H9 (cell line): ENCODE measurements around the gene ACSBG1. TPM values are rescaled to one million over a fixed set of nuclear protein-coding genes. Genes with fewer than 3 reads are reported as not detected.

Experiments
- DNase-seq: peaks from one replicate; pipeline ENCODE4 v3.0.0-alpha.2; 2017
- H2AFZ ChIP-seq: one replicate; pipeline ENCODE4 v1.6.1; 2013; ENCODE audit warnings: mild to moderate bottlenecking, low read length, control low read depth, moderate library complexity
- H2AK5ac ChIP-seq: 2 replicates; pipeline ENCODE4 v1.6.1; 2013; ENCODE audit warnings: low read length, control low read depth, mixed read lengths; ENCODE audit not compliant: insufficient read length
- H2BK120ac ChIP-seq: one replicate; pipeline ENCODE4 v1.6.1; 2013; ENCODE audit warnings: low read depth, mild to moderate bottlenecking, low read length, control low read depth, inconsistent platforms; ENCODE audit not compliant: poor library complexity, severe bottlenecking
- H2BK12ac ChIP-seq: 2 replicates; pipeline ENCODE4 v1.6.1; 2013; ENCODE audit warnings: low read length, control low read depth, mixed read lengths, low read depth; ENCODE audit not compliant: insufficient read length
- H2BK15ac ChIP-seq: 2 replicates; pipeline ENCODE4 v1.6.1; 2013; ENCODE audit warnings: low read depth, low read length, control low read depth
- H2BK20ac ChIP-seq: one replicate; pipeline ENCODE4 v1.6.1; 2013; ENCODE audit warnings: low read depth, mild to moderate bottlenecking, low read length, control low read depth, inconsistent platforms; ENCODE audit not compliant: poor library complexity, severe bottlenecking
- H2BK5ac ChIP-seq: 2 replicates; pipeline ENCODE4 v1.6.1; 2013; ENCODE audit warnings: low read length, control low read depth, mixed read lengths; ENCODE audit not compliant: insufficient read length
- H3K14ac ChIP-seq: 2 replicates; pipeline ENCODE4 v1.6.1; 2013; ENCODE audit warnings: low read length, control low read depth; ENCODE audit not compliant: insufficient read depth
- H3K18ac ChIP-seq: 2 replicates; pipeline ENCODE4 v1.6.1; 2013; ENCODE audit warnings: low read depth, mild to moderate bottlenecking, mixed read lengths, low read length, control low read depth; ENCODE audit not compliant: insufficient read length
- H3K23ac ChIP-seq: 2 replicates; pipeline ENCODE4 v1.6.1; 2013; ENCODE audit warnings: low read length, control low read depth, mixed read lengths, low read depth; ENCODE audit not compliant: insufficient read length
- H3K23me2 ChIP-seq: 2 replicates; pipeline ENCODE4 v1.6.1; 2013; ENCODE audit warnings: low read depth, mild to moderate bottlenecking, mixed read lengths, low read length, control low read depth; ENCODE audit not compliant: insufficient read length, poor library complexity, severe bottlenecking
- H3K27ac ChIP-seq: 2 replicates; pipeline ENCODE4 v1.5.1; 2013; ENCODE audit warnings: low read length, control low read depth, mixed read lengths, low read depth; ENCODE audit not compliant: insufficient read length
- H3K27me3 ChIP-seq: 2 replicates; pipeline ENCODE4 v1.6.1; 2013; ENCODE audit warnings: low read length, control low read depth, inconsistent platforms; ENCODE audit not compliant: insufficient read depth
- H3K4ac ChIP-seq: 2 replicates; pipeline ENCODE4 v1.6.1; 2013; ENCODE audit warnings: low read depth, mild to moderate bottlenecking, control low read depth, inconsistent platforms, low read length, moderate library complexity
- H3K4me1 ChIP-seq: 2 replicates; pipeline ENCODE4 v1.6.1; 2013; ENCODE audit warnings: low read length, control low read depth, inconsistent platforms; ENCODE audit not compliant: insufficient read depth
- H3K4me2 ChIP-seq: 2 replicates; pipeline ENCODE4 v1.6.1; 2013; ENCODE audit warnings: low read length, control low read depth, mixed read lengths; ENCODE audit not compliant: insufficient read length, insufficient read depth
- H3K56ac ChIP-seq: 2 replicates; pipeline ENCODE4 v1.6.1; 2013; ENCODE audit warnings: low read depth, mild to moderate bottlenecking, mixed read lengths, low read length, control low read depth; ENCODE audit not compliant: insufficient read length
- H3K79me1 ChIP-seq: 2 replicates; pipeline ENCODE4 v1.6.1; 2013; ENCODE audit warnings: low read depth, mild to moderate bottlenecking, moderate library complexity, low read length, control low read depth, inconsistent platforms; ENCODE audit not compliant: insufficient read depth, poor library complexity, severe bottlenecking
- H3K79me2 ChIP-seq: 2 replicates; pipeline ENCODE4 v1.6.1; 2013; ENCODE audit warnings: low read length, control low read depth, inconsistent platforms; ENCODE audit not compliant: insufficient read depth
- H3K9ac ChIP-seq: 2 replicates; pipeline ENCODE4 v1.6.1; 2013; ENCODE audit warnings: low read length, control low read depth, mixed read lengths; ENCODE audit not compliant: insufficient read length; ENCODE audit errors: extremely low read depth
- H3K9me3 ChIP-seq: one replicate; pipeline ENCODE4 v1.6.1; 2013; ENCODE audit warnings: low read depth, low read length, inconsistent platforms; ENCODE audit not compliant: control insufficient read depth
- H3T11ph ChIP-seq: one replicate; pipeline ENCODE4 v1.6.1; 2013; ENCODE audit warnings: mild to moderate bottlenecking, low read length, control low read depth, inconsistent platforms
- H4K20me1 ChIP-seq: one replicate; pipeline ENCODE4 v1.6.1; 2013; ENCODE audit not compliant: control insufficient read depth, insufficient read length, insufficient read depth
- H4K5ac ChIP-seq: 2 replicates; pipeline ENCODE4 v1.6.1; 2013; ENCODE audit warnings: low read depth, mild to moderate bottlenecking, mixed read lengths, low read length, control low read depth; ENCODE audit not compliant: insufficient read length
- H4K8ac ChIP-seq: replicated peaks from 2 replicates; pipeline ENCODE4 v1.6.1; 2013; ENCODE audit warnings: low read length, control low read depth, mixed read lengths, low read depth; ENCODE audit not compliant: insufficient read length
- H4K91ac ChIP-seq: 2 replicates; pipeline ENCODE4 v1.6.1; 2013; ENCODE audit warnings: low read depth, mild to moderate bottlenecking, moderate library complexity, mixed read lengths, low read length, control low read depth; ENCODE audit not compliant: insufficient read length
- H3K27ac Mint-ChIP-seq, 3 experiments: 2 replicates in 2 of 3; 3 replicates in 1 of 3; pipeline ENCODE4 v1.8.0; 2020 to 2021; ENCODE audit warnings: mixed read lengths in 3 of 3, mild to moderate bottlenecking in 1 of 3, moderate library complexity in 1 of 3
- H3K27me3 Mint-ChIP-seq: 2 replicates; pipeline ENCODE4 v1.8.0; 2021; ENCODE audit warnings: low read depth, mild to moderate bottlenecking, moderate library complexity, mixed read lengths
- H3K36me3 Mint-ChIP-seq, 3 experiments: 2 replicates in 2 of 3; 3 replicates in 1 of 3; pipeline ENCODE4 v1.8.0; 2020 to 2021; ENCODE audit warnings: low read depth in 3 of 3, mixed read lengths in 3 of 3; ENCODE audit not compliant: insufficient read depth in 1 of 3
- H3K4me1 Mint-ChIP-seq, 2 experiments: 2 replicates each; pipeline ENCODE4 v1.8.0; 2020; ENCODE audit warnings: mixed read lengths in 2 of 2
- H3K4me3 Mint-ChIP-seq, 2 experiments: 2 replicates in 1 of 2; 3 replicates in 1 of 2; pipeline ENCODE4 v1.8.0; 2020 to 2021; ENCODE audit warnings: mild to moderate bottlenecking in 2 of 2, mixed read lengths in 2 of 2, moderate library complexity in 1 of 2
- H3K9me3 Mint-ChIP-seq, 2 experiments: 2 replicates in 1 of 2; 3 replicates in 1 of 2; pipeline ENCODE4 v1.8.0; 2020; ENCODE audit warnings: mild to moderate bottlenecking in 2 of 2, mixed read lengths in 2 of 2, moderate library complexity in 1 of 2
- CTCF ChIP-seq: fragments of 200-600 bp; sonication (generic); conservative IDR thresholded peaks from 3 replicates; pipeline ENCODE4 v1.8.0; 2021; ENCODE audit warnings: antibody characterized with exemption, mild to moderate bottlenecking
- WGBS: extraction: QIAGEN DNeasy Blood & Tissue Kit; methylation state at CpG from one replicate; pipeline ENCODE4 v1.1.7; 2013; ENCODE audit warnings: missing lambda C conversion rate, low lambda C conversion rate, mixed read lengths; ENCODE audit not compliant: insufficient read length; ENCODE audit errors: extremely low coverage; 5-methylcytosine and 5-hydroxymethylcytosine counted together
- total RNA-seq: library from RNA; stranded (reverse); gene quantifications from 2 replicates; pipeline ENCODE4 v1.2.1, GENCODE V29; 2021

The ACSBG1 gene
- total RNA-seq, 1 experiment from 2014 or later, result 2.2 TPM

GRCh38 chr15:78179906-78180305, 54.5 kb downstream of the ACSBG1 start:
- no peak overlapping the region for H4K8ac ChIP-seq
- WGBS, result no CpG with 5 or more reads among the region's 5 CpGs

More at GRCh38 chr15:78179906-78180305, 54.5 kb downstream of the ACSBG1 start:
- Mint-ChIP-seq H3K36me3 (peaks cover 0 to 2% (median 0%) of the 10 kb centered on the region in 3 experiments; a peak in 1 of 7 replicates), H3K4me3 (no peak overlapping the region), H3K4me1 (peaks cover 2 to 3% of the 10 kb centered on the region in 2 experiments; a peak in 2 of 4 replicates), H3K9me3 (no peaks in the 10 kb centered on the region), H3K27ac (no peak overlapping the region), H3K27me3 (no peaks in the 10 kb centered on the region; the same call in 1 of the 2 replicates)
- H3K4me1 ChIP-seq, result no peaks in the 10 kb centered on the region
- H3K9me3 ChIP-seq, result no peaks in the 10 kb centered on the region
- H3K23me2 ChIP-seq, result no peaks in the 10 kb centered on the region
- no peak overlapping the region for H3K23ac ChIP-seq
- no peak for DNase-seq
- H3T11ph ChIP-seq, result no peak overlapping the region
- no peak overlapping the region for H2BK12ac ChIP-seq
- H3K18ac ChIP-seq, result no peak overlapping the region
- H3K79me2 ChIP-seq, result no peaks in the 10 kb centered on the region
- no peak overlapping the region for H3K27ac ChIP-seq
- no peak overlapping the region for H2BK15ac ChIP-seq
- no peak overlapping the region for H4K5ac ChIP-seq
- H3K27me3 ChIP-seq, result no peaks in the 10 kb centered on the region
- no peak overlapping the region for H3K56ac ChIP-seq
- no peak for TF ChIP-seq CTCF
- H3K4me2 ChIP-seq, result no peak overlapping the region
- no peak overlapping the region for H3K9ac ChIP-seq
- H4K91ac ChIP-seq, result no peak overlapping the region
- H3K79me1 ChIP-seq, result no peaks in the 10 kb centered on the region
- no peak overlapping the region for H3K14ac ChIP-seq
- no peak overlapping the region for H2BK20ac ChIP-seq
- no peak overlapping the region for H2AK5ac ChIP-seq
- H4K20me1 ChIP-seq, result no peaks in the 10 kb centered on the region
- H2AFZ ChIP-seq, result no peak overlapping the region
- H3K4ac ChIP-seq, result no peak overlapping the region
- H2BK120ac ChIP-seq, result no peak overlapping the region
- no peak overlapping the region for H2BK5ac ChIP-seq
